Measurements from ENCODE around the gene KLHL8.
A peak's percentile ranks its signal among the peaks of the same experiment; 100 is the strongest.

Gene KLHL8

DNA sequence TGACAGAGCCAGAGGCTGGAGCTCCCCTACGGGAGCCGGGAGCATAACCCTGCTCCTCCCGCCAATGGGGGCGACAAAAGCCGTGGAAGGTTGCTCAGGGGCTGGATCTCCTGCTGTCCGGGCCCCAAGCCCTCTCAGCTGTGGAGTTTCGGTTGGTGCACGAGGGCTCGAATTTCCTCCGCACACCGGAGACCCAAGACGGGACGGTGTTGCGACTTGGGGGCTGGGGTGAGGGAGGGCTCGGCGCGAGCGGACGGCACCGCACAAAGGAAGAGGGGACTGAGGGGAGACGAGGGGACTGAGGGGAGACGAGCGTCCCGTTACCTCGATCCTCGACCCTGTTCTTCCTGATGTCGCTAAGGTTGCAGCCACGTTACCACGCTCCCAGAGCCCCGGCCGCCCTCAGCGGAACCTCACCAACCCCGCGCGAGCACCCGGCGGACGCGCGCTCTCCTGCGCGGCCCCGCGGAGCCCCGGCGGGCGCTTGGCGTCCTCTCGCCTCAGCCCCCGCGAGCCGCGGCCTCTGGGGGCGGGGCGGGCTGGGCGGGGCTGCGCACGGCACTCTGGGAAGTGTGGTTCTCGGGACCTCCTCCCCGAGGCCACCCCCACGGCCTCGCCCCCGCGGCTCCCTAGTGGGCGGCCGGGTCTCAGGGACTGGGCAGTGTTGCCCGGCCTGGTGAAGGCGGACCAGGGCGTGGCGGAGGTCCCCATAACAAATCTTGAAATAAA is at the start of gene KLHL8:
TSS of gene KLHL8 (minus strand) at position 525 of the 729 bp plus-strand sequence. CDS start 25,079 bp downstream, outside the sequence.
- DNase-seq (ENCODE audit: low spot score) (peak; percentile 56), FAIRE-seq (no peak)

DNA sequence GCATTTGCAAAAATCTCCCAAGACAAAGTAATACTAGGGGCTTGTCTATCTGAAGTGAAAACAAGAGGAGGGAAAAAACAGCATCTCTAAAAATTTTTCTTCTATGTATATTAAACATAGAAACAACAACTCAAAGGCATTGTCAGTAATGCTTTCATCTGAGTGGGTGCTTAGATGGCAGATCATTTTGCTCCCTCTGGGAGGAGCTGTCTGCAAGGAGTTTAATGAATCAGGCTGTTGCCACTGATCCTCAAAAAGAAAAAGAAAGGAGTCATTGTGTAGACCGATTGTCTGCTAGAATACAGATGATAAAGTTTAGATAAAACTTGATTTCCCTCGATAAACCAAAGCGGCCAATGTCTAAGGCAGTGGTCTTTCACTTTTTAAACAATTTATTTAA is 49.7 kb upstream of the KLHL8 start:
- FAIRE-seq (no peak), DNase-seq (ENCODE audit: low spot score) (peak; percentile 7)

DNA sequence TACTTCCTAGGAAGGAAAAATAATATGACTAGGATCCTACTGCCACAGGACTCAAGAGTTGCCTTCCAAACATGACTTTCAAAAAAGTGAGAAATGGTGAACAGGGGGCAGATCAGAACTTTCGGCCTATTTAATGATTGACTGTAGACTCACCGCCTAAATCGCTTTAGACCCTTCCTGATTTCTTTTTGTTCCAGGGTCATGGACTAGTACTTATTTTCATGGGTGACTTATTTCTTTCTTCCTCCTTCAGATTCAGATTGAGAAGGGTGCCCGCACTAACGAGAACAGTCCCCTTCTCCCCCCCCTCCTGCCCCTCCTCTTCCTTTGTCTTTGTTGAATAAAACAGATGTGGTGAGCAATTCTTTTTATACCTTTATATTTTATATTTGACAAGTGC is 48.0 kb upstream of the KLHL8 start:
- no peak for DNase-seq (ENCODE audit: low spot score)
- FAIRE-seq = no peak

GRCh38 chr4:87266986-87267385 is 46.6 kb upstream of the KLHL8 start:
- DNase-seq (ENCODE audit: low spot score) (no peak), FAIRE-seq (no peak)

DNA sequence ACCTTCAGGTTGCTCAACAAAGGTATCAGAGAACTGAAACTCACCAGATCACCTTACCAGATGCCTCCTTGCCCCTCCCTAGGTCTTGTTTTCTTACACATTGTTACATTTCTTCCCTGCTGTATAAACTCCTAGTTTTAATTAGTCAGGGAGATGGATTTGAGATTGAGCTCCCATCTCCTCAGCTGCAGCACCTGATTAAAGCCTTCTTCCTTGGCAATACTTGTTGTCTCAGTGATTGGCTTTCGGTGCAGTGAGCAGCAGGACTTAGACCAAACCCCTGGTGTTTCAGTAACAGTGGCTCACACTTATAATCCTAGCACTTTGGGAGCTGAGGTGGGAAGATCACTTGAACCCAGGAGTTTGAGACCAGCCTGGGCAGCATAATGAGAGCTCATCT is 42.5 kb upstream of the KLHL8 start:
- FAIRE-seq = no peak
- DNase-seq (ENCODE audit: low spot score) = no peak

- DNase-seq (ENCODE audit: low spot score) = peak; percentile 70
Observed at GRCh38 chr4:87260477-87260876, 40.1 kb upstream of the KLHL8 start.

DNA sequence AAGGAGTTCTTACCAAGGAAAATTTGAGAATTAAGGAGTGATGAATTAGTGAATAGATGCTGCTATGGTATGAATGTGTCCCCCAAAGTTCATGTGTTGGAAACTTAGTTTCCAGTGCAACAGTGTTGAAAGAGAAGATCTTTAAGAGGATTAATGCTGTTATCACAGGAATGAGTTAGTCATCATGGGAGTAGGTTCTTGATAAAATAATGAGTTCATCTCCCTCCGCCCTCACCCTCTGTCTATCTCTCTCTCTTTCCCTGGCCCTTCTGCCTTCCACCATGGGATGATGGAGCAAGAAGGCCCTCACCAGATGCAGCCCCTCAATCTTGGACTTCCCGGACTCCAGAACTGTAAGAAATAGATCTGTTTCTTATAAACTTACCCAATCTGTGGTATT is 38.3 kb upstream of the KLHL8 start:
- no peak for DNase-seq (ENCODE audit: low spot score)
- FAIRE-seq = no peak

More at GRCh38 chr4:87260477-87260876, 40.1 kb upstream of the KLHL8 start:
- peak; percentile 81 for FAIRE-seq

GRCh38 chr4:87257523-87257922 is 37.1 kb upstream of the KLHL8 start:
- FAIRE-seq (no peak), DNase-seq (ENCODE audit: low spot score) (no peak)

- no peak for FAIRE-seq
Observed at GRCh38 chr4:87255755-87256154, 35.3 kb upstream of the KLHL8 start.

GRCh38 chr4:87251106-87251505 is 30.7 kb upstream of the KLHL8 start:
- no peak for DNase-seq (ENCODE audit: low spot score)
- FAIRE-seq = no peak

More at GRCh38 chr4:87255755-87256154, 35.3 kb upstream of the KLHL8 start:
- no peak for DNase-seq (ENCODE audit: low spot score)

DNA sequence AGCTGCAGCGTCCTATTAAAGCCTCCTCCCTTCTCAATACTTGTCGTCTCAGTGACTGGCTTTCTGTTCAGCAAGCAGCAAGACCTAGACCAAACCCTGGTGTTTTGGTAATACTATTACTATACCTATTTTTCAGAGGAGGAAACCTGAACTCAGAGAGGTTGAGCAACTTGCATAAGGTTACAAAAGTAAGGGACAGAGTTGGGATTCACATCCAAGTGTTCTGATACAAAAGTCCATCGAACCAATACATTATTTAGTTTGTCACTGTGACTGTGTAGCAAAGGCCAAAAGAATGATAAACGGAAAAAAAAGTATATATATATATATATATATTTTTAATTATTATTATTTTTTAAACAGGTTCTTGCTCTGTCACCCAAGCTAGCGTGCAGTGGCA is 29.9 kb upstream of the KLHL8 start:
- FAIRE-seq = no peak
- DNase-seq (ENCODE audit: low spot score) = no peak

- DNase-seq (ENCODE audit: low spot score) (no peak), FAIRE-seq (no peak)
Observed at GRCh38 chr4:87249332-87250019, 29.1 kb upstream of the KLHL8 start.

GRCh38 chr4:87243426-87244053 is 23.1 kb upstream of the KLHL8 start:
- FAIRE-seq = no peak
- no peak for DNase-seq (ENCODE audit: low spot score)

DNA sequence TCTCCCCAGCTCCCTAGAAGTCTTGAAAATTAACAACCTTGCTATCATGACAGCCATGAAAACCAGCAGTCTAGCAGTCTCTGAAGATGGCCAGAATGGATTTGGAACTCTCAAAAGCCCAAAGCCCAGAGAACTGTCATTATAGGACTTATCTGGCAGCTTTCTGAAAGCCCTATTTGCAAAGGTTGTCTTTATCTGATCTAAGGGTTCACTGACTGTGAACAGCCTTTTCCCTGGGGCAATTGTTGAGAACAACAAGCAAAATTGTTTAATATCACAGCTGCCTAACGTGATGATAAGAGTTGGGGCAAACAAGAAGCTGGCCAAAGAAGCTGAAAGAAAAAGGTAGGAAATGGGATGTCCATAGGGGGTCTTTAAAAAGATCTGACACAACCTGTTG is 20.9 kb upstream of the KLHL8 start:
- FAIRE-seq = no peak
- DNase-seq (ENCODE audit: low spot score) = no peak

GRCh38 chr4:87240341-87240740 is 19.9 kb upstream of the KLHL8 start:
- peak; percentile 24 for DNase-seq (ENCODE audit: low spot score)
- no peak for FAIRE-seq

DNA sequence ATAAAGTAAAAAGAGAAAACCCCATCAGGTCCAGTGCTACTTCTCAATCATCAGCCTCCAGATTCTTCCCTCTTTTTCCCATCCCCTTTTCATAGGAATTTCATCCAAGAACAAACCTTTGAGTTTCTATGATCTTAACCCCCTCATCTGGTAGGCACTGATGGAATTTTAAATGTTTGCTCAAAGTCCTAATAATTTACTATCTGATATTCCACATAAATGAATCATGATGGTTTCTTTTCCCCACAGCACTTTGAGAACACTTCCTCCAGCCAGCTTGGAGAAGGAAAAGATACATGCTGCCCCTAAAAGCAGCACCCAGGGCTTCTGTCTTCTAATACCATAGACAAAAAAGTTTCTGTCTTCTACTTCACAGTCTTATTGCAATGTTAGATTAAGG is 19.4 kb upstream of the KLHL8 start:
- DNase-seq (ENCODE audit: low spot score) = peak; percentile 14
- peak; percentile 40 for FAIRE-seq

GRCh38 chr4:87239194-87239593 is 18.8 kb upstream of the KLHL8 start:
- FAIRE-seq = no peak
- no peak for DNase-seq (ENCODE audit: low spot score)

DNA sequence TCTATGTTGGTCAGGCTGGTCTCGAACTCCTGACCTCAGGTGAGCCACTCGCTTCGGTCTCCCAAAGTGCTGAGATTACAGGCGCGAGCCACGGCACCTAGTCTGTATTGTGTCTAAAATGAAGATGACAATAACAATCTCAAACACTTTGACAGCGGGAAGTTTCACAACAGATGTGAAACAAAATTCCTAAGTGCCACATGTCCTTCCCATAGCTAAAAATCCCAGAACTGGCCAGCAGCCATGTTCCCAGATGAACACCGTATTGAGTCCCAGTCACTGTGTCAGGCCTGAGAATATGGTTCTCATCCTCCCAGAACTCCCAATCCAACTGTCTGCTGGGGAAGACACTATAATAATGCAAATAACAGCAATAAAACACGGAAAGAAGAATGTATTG is 16.4 kb upstream of the KLHL8 start:
- FAIRE-seq (no peak), DNase-seq (ENCODE audit: low spot score) (no peak)

GRCh38 chr4:87235020-87235671 is 14.7 kb upstream of the KLHL8 start:
- FAIRE-seq (peak; percentile 65), DNase-seq (ENCODE audit: low spot score) (no peak)

DNA sequence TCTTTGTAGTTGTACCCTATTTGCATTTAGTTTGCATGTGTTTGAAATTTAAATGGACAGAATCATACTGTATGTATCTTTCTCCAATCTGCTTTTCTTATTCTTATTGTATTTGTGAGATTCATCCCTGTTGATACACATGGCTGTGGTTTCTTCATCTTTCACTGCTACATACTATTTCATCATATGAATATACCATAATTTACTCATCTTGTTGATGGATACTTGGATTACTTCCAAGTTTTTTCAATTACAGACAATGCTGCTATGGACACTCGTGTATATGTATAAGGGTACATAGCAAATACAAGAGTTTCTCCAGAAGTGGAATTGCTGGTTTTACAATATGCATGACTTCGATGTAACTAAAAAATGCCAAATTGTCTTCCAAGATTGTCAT is 11.8 kb upstream of the KLHL8 start:
- DNase-seq (ENCODE audit: low spot score) = no peak
- FAIRE-seq = no peak

DNA sequence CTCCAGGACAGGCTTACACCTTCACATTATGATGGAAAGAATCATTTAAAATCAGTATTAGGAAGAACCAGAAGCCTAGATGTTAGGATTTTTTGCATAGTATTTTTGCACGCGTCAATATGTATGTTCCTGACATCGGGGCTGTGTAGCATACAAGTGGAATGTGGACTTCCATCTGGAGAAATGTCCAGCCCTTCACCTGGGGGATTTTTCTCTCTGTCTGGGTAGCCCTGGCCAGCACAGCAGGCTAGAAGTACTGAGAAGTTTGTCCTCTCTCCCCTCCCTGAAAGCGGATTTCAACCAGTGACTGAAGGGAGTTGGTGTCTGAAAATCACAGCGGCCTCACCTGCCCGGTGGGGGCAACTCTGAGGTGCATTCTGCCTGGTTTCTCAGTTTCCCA is 10.4 kb upstream of the KLHL8 start:
- FAIRE-seq = no peak

GRCh38 chr4:87229979-87230378 is 9.6 kb upstream of the KLHL8 start:
- DNase-seq (ENCODE audit: low spot score) = no peak
- FAIRE-seq = no peak

More for the DNA sequence above, 10.4 kb upstream of the KLHL8 start:
- DNase-seq (ENCODE audit: low spot score) = no peak
